ENCODE results near the gene MAPKAPK2.
"Not testable (repeated sequence)": the region's sequence is repeated elsewhere in the genome, so short reads cannot be mapped to it uniquely, and the experiment has no call there.

Gene MAPKAPK2

DNA sequence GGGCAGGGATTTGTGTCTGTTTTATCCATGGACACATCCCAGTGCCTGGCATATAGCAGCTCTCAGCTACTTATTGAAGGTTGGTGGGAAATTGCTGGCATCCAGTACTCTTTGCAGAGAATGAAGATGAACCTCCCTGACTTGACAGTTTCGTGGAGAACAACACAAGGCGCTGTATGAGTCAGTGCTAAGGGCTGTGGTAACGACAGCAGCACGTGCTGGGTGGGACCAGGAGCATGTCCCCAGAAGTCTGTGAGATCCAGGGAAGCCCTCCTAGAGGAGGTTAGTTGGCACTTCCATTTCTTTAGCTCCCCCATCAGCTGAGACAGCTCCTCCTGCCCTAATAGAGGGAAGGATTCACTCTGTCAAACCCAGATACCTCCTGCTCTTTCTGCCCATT, 60.0 kb downstream of the MAPKAPK2 start:
- no peak for DNase-seq (ENCODE audit: low spot score)

DNA sequence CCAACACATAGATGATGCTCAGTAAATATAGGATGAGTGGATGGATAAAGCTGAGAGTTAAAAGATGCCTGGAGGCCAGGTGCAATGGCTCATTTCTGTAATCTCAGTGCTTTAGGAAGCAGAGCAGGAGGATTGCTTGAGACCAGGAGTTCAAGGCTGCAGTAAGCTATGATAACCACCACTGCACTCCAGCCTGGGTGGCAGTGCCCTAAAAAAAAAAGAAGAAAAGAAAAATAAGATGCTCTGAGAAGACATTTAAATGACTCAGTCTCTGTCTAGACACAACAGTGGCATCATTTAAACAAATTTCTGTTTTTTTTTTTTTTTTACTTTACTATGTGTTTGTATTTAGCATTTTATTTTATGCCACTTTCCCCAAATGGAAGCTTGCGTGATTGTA, 60.6 kb downstream of the MAPKAPK2 start:
- no peak for DNase-seq (ENCODE audit: low spot score)

- no peak for DNase-seq (ENCODE audit: low spot score)
These were observed 63.8 kb downstream of the MAPKAPK2 start for GRCh38 chr1:206748348-206749030.

DNA sequence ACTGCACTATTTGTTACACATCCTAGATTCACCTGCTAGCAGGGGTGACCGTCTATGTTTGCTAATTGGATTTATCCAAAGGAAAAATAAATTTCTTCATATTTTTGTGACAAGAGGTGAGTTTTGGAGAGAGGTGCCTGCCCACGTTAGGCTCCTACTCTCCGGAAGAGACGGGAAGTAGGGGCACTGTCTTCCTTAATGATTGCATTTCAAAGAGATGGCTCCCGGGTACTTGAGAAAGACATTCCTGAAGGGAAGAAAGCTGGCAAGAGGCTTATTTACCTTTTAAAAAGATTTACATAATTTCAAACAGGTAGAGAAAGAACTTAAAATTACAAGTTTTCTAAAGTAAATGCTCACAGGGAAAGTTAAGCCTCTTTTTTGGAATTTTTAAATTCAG, 67.2 kb downstream of the MAPKAPK2 start:
- no peak for DNase-seq (ENCODE audit: low spot score)

DNA sequence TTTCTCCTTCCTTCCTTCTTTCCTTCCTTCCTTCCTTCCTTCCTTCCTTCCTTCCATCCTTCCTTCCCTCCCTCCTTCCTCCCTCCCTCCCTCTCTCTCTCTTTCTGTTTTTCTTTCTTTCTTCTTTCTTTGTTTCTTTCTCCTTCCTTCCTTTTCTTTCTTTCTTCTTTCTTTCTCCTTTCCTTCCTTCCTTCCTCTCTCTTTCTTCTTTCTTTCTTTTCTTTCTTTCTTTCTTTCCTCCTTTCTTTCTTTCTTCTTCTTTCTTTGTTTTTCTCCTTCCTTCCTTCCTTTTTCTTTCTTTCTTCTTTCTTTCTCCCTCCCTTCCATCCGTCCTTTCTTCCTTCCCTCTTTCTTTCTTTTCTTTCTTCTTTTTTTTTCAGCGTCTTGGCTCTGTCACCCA, 67.8 kb downstream of the MAPKAPK2 start:
- DNase-seq (ENCODE audit: low spot score), result no peak

GRCh38 chr1:206753141-206753540, 68.4 kb downstream of the MAPKAPK2 start:
- DNase-seq (ENCODE audit: low spot score), result no peak

DNA sequence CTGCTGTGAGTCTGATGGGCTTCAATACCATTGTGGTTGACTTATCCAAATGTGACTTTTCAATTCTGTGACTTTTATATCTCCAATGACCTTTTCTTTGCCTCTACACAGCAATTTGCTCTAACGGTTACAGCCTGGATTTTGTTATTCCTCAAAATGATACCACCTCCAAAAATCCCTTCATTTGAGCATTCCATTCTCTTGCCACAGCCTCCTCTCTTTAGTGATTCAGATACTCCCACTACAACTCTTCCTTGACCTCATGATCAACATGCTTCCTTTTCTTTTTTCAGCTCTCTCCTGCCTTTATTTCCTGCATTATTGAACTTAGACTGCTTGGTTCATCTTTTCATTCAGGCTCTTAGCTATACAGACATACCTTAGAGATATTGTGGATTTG, 69.3 kb downstream of the MAPKAPK2 start:
- DNase-seq (ENCODE audit: low spot score), result no peak

GRCh38 chr1:206757524-206758266, 73.0 kb downstream of the MAPKAPK2 start:
- no peak for DNase-seq (ENCODE audit: low spot score)

GRCh38 chr1:206760590-206760989, 75.9 kb downstream of the MAPKAPK2 start:
- DNase-seq (ENCODE audit: low spot score), result no peak

GRCh38 chr1:206761159-206761768, 76.6 kb downstream of the MAPKAPK2 start:
- no peak for DNase-seq (ENCODE audit: low spot score)

DNA sequence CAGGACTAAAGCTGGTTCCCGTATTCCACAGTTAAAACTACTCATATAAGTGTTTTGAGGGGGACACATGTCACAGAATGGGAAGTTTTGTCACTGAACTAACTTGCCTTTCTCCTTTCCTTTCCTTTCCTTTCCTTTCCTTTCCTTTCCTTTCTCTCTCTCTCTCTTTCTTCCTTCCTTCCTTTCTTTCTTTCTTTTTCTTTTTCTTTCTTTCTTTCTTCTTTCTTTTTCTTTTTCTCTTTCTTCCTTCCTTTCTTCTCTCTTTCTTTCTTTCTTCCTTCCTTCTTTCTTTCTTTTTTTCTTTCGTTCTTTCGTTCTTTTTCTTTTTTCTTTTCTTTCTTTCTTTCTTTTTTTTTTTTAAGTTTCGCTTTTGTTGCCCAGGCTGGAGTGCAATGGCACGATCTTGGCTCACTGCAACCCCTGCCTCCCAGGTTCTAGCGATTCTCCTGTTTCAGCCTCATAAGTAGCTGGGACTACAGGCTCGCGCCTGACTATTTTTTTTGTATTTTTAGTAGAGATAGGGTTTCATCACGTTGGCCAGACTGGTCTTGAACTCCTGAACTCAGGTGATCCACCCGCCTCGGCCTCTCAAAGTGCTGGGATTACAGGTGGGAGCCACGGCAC, 78.1 kb downstream of the MAPKAPK2 start:
- not testable (repeated sequence) for DNase-seq (ENCODE audit: low spot score)

- DNase-seq (ENCODE audit: low spot score), result not testable (repeated sequence)
These were observed 81.1 kb downstream of the MAPKAPK2 start for GRCh38 chr1:206765771-206766170.

- DNase-seq (ENCODE audit: low spot score), result no peak
These were observed 81.6 kb downstream of the MAPKAPK2 start for GRCh38 chr1:206766251-206766856.

GRCh38 chr1:206768472-206769303, 84.0 kb downstream of the MAPKAPK2 start:
- no peak for DNase-seq (ENCODE audit: low spot score)

DNA sequence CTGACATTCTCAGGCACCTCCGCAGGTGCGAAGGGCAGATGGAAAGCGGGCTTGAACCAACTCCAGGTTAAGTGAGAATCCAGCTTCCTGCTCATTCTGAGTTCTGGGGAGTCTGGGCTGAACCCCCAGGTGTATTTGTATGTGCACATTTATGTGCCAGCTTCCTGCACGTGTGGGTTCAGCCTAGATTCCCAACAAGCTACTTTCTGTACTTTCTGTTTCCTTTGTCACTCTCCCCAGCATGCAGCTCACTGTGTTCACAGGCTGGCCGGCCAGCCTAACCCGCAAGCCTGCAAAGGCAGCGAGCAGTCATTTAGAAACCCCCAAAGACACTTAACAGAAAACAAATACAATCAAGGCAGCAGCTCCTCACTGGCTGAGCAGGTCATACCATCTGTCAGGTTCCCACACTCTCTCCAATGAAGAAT, 84.6 kb downstream of the MAPKAPK2 start:
- DNase-seq (ENCODE audit: low spot score), result no peak

DNA sequence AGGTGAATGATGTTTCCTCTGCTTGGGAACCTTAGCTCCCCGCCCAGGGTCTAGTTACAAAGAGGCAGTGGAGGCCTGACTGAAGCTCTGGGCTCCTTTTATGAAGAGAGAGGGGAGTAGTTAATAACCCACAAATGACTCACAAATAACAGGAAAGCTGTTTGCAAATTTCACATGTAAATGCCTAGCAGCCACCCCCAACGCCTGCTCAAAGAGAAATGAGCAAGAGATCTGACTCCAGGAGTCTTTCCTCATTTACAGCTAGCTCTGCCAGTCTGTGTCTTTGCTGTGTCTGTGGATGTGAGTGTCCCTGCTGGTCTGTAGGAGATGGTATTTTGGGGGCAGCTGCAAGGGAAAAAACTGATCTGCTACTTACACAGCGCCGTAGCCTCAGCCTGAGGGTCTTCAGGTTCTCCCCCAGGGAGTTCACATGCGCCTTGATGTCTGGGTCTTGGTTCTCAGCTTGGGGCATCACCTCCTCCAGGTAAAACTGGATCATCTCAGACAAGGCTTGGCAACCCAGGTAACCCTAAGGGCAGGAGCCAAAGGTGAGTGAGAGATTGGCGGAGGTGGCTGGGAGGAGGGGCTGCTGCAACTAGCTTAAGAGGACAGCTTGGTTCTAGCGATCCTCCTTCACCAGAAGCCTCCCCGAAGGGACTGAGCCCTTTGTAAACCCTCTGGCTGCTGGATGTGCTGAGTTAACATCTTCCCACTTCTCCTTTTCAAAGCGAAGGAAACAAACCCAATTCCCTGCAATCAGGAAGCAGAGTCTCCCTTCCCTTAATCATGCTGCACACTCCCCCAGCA, 86.0 kb downstream of the MAPKAPK2 start, which contains the start of gene IL19:
Gene IL19, plus strand, starts transcription at position 243 of the 807 bp plus-strand sequence. CDS start 65,890 bp downstream, outside the sequence.
- DNase-seq (ENCODE audit: low spot score), result no peak

- DNase-seq (ENCODE audit: low spot score), result no peak
These were observed 86.6 kb downstream of the MAPKAPK2 start for GRCh38 chr1:206771338-206771692.

GRCh38 chr1:206772243-206772937, 87.7 kb downstream of the MAPKAPK2 start, which contains the start of gene IL10:
Gene IL10, minus strand, starts transcription at chr1:206772494. Its CDS starts 59 bp downstream, at chr1:206772435.
- DNase-seq (ENCODE audit: low spot score), result no peak

DNA sequence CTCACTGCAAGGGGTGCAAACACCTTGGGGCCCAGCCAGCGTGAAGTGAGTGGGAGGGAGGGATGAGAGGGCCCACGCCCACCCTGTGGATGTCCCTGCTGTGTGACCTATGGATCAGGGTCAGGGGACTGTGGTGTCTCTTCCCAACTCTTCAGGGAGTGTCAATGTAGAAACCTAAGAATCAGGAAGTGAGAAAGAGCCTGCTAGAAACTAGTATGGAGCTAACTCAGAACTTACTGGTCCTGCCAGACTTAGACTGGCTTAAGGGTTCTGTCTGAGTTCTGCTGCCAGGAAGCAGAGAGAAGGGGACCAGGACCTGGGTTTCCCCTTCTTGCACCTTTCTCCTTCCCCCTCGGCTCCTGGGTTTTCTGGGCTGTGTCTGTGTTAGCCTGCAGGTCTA, 89.4 kb downstream of the MAPKAPK2 start:
- DNase-seq (ENCODE audit: low spot score), result no peak

GRCh38 chr1:206776229-206776628, 91.5 kb downstream of the MAPKAPK2 start:
- no peak for DNase-seq (ENCODE audit: low spot score)

All from HuH-7 (cell line).